GM12874 (cell line): ENCODE measurements around the gene PRR33.

Experiments used
- TF ChIP-seq, protein P1 (sequence below): IDR thresholded peaks from 2 replicates; pipeline ENCODE4 v1.5.1; 2011; ENCODE audit warnings: low read depth, mild to moderate bottlenecking, control low read depth, low read length, moderate library complexity; ENCODE audit not compliant: insufficient read depth

The PRR33 gene

DNA sequence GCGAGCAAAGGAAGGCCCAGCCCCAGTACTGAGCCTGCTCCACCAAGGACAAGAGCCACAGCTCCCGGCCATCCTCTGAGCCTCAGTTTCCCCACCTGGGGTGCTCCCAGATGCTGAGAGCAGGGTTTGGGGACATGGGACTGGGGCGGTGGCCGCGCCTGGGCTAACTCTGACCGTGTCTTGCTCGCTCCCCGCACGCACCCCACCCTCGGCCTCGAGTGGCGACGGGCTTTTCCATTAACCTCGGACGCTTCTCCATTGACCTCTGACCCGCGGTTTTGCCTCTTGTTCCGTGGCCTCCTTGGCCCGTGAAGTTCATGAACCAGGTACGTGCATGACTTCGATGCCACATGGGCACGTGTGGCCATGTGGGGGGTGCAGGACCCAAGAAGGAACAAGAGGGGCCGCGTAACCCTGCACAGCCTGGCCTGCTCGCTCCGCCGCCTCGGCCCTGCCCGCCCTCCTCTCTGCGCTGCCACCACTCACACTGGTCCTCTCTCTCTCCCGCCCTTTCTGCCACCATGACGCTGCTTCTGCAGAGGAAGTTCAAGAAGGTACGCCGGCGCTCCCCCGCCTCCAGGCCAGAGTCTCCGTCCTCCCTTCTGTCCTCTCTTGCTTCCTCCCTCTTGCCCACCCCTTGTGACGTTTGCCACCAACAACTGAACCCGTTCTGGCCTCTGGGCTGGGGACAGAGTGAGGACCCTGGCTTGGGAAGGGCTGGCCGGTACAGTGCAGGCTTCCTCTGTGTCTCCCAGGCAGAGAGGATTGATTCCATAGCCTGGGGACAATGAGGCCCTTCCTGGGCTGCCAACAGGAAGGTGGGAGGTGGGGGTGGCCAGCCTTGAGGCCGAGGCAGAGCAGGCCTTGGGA is 34.7 kb upstream of the PRR33 start:
- TF ChIP-seq, protein P1, sequence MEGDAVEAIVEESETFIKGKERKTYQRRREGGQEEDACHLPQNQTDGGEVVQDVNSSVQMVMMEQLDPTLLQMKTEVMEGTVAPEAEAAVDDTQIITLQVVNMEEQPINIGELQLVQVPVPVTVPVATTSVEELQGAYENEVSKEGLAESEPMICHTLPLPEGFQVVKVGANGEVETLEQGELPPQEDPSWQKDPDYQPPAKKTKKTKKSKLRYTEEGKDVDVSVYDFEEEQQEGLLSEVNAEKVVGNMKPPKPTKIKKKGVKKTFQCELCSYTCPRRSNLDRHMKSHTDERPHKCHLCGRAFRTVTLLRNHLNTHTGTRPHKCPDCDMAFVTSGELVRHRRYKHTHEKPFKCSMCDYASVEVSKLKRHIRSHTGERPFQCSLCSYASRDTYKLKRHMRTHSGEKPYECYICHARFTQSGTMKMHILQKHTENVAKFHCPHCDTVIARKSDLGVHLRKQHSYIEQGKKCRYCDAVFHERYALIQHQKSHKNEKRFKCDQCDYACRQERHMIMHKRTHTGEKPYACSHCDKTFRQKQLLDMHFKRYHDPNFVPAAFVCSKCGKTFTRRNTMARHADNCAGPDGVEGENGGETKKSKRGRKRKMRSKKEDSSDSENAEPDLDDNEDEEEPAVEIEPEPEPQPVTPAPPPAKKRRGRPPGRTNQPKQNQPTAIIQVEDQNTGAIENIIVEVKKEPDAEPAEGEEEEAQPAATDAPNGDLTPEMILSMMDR: no peak

DNA sequence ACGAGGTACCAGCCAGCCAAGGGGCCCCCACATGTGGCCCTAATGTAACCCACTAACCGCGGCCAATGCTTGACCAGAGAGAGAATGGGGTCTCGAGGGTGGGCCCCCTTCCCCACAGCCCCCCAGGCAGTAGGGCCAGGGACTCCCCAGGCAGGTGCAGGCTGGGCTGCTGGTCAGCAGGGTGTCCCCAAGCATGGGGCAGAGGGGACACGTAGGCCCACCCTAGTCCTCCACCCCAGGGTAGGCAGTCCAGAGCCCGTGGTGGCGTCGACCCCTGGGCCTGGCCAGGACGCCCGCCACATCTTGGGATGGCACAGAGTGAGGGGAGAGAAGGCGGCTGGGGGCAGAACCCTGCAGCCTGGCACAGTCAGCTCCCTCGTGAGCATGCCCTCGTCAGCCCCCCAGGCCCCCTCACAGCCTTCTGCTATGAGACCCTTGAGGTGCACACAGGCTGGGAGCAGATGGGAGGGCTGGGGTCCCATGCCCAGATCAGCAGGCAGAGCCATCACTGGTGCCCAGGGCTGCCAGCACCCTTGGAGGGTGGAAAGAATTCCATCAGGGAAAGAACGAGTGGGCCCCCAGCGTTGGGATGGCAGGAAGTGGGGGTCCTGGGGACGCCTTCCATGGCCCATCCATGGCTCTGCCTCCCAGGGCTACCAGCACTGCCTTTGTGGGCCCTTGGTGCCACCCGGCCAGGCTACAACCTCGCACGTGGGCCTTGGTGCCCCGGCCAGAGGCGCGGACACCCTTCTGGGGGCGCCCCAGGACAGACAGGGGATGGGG is 33.9 kb upstream of the PRR33 start:
- TF ChIP-seq, protein P1: no peak

DNA sequence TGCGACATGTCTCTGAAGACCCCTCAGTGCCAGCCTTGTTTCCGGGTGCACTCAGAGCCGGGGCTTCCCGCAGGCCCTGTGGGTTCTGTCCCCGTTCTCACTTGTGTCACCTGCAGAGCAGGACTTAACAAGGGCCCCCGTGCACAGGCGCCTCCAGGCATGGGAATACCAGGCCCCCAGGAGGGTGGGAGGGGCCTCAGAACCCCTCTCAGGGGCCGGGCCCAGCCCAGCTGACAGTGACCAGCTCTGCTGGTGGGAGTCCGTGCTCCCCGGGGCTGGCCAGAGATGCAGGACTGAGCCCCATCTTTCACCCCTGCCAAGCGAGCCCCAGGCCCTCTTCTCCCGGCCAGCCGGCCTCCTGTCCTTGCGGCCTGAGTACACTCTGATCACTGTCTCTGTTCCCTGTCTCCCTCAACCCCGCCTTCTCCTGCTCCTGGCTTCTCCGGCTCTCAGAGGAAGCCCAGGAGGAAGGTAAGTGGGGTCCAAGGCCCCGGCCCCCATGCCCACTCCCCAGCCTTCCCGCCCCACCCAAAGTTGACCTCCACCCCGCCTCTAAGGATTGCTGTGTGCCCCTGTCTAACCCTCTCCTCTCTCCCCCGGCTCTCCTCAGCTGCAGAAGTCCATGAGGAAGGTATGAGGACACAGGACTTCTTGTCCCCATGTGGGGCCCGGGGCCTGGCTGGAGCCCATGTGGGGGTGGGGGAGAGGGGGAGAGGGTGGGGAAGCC is 33.1 kb upstream of the PRR33 start:
- TF ChIP-seq, protein P1: no peak

DNA sequence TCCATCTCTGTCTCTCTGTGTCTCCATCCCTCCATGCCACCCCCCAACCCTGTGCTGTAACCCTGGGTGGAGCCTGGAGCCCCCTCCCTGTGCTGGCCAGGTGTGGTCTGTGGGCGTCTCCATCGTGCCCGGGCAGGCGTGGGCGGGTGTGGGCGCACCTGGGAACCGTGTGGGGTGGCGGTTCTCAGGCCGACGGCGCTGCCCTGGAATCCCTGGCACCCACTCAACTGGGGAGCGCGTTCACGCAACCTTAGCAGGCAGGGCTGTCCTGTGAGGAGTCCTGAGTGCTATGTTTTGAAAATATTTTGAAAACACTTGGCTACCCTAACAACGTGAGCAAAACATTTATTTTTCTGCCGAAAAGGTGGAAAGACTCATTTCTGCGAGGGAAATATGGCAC is 32.5 kb upstream of the PRR33 start:
- TF ChIP-seq, protein P1: no peak

DNA sequence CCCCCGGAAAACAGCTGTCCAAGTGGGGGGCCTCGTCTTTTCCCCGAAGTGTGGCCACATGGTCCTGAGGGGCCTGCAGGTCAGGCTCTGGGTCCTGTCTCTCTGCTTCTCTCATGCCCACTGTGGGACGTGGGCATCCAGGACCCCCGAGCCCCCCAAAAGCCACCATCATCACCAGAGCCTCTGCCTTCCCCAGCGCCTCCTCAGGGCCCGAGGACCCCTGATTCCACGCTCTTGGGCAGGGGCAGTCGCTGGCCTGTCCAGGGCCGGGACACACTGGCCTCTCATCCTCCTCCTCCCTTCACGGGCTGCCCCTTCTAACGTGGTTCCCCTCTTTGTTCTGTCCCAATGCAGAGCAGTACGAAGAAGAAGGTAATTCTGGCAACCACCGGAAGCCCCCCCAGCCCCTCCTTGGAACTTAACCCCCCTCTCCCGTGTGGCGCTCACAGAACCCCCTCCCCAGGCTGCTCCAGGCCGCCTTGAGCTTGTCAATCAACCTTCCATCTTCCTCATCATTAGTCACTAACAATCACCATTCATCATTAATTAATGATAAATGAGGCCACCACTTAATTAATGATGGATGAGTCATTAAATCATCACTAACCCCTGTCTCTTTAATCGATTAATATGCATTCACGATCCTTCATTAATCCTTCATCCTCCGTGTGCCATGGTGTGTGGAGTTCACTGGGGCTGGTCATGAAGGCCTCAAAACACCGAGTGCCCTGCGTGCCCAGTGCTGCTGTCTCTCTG is 31.7 kb upstream of the PRR33 start:
- TF ChIP-seq, protein P1: no peak

DNA sequence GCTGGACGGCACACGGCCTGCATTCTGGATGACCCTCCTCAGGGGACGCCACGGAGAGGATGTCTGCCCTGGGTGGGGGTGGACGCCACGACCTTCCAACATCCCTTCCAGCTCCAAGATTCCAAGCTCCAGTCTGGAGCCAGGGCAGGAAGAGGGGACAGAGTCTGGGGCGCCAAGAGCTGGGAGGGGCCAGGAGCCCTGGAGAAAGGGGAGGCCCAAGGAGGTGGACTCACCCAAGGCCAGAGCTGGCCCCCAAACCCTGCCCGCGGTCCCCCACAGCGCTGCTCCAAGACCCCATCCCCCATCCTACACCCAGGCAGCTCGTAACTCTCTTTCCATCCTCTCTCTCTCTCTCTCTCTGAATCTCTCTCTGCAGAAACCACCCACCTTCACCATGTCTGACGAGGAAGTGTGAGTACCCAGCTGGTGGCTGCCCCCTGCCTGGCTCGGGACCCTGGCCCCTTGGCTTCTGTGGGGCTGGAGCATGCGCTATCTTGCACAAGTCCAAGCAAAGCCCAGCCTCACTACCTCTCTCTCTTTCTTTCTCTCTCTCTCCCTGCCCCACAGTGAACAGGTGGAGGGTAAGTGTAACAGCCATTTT is 30.9 kb upstream of the PRR33 start:
- TF ChIP-seq, protein P1: no peak
